ENCODE measurements around the gene HCN4. TPM values are rescaled to one million over a fixed set of nuclear protein-coding genes. Genes with fewer than 3 reads are reported as not detected.

Gene HCN4
- total and polyA plus RNA-seq, 2 donors (not counting 3 experiments of a cell fraction or from before 2014, with no cell fraction given), result 0.01 TPM; not detected in 1

DNA sequence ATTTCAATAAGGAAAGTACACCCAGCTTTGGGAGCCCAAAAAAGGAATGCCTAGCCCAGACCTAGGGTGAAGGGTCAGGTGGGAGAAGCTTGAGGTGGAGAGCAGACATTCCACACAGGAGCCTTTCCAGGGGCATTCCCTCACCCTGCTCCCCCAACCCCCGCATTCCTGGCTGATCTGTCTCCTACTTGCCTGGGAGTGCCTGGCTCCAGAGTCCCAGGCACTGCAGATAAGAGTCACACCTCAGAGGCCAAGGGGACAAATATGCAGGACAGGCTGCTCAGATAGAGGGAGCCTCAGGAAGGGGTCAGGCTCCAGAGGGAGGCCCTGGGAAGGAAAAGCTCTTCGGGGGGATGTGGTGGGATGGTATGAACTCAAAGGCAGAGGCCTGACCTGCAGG lies 20.8 kb upstream of the HCN4 start:
- no peaks in the 10 kb centered on the region for H3K9me1 ChIP-seq (replicated peaks; ENCODE audit: control insufficient read depth, extremely low read depth, insufficient read depth, low read length)
- intact Hi-C loops (cut with micrococcal nuclease), result no loop called here
- H2AFZ ChIP-seq (ENCODE audit: low read depth, low read length), result no peak overlapping the region
- TF ChIP-seq POLR2AphosphoS5 (IDR thresholded peaks at IDR 0.05; ENCODE audit: insufficient read depth, low read depth, low read length) (no peak), POLR2A (IDR thresholded peaks at IDR 0.05; ENCODE audit: low read depth, low read length) (no peak), EZH2 (IDR thresholded peaks at IDR 0.05; ENCODE audit: borderline replicate concordance, low read depth, low read length, severe bottlenecking) (no peak), MYC (IDR thresholded peaks at IDR 0.05; ENCODE audit: low read depth, low read length) (no peak), GATA2 (IDR thresholded peaks at IDR 0.05; ENCODE audit: insufficient read depth, insufficient read length, low read depth, low read length) (no peak), FOS (IDR thresholded peaks at IDR 0.05; ENCODE audit: borderline replicate concordance, insufficient read depth, low read length) (no peak), JUN (IDR thresholded peaks at IDR 0.05; ENCODE audit: borderline replicate concordance, insufficient read depth, insufficient read length, low read depth) (no peak)
- TF ChIP-seq, protein P1, sequence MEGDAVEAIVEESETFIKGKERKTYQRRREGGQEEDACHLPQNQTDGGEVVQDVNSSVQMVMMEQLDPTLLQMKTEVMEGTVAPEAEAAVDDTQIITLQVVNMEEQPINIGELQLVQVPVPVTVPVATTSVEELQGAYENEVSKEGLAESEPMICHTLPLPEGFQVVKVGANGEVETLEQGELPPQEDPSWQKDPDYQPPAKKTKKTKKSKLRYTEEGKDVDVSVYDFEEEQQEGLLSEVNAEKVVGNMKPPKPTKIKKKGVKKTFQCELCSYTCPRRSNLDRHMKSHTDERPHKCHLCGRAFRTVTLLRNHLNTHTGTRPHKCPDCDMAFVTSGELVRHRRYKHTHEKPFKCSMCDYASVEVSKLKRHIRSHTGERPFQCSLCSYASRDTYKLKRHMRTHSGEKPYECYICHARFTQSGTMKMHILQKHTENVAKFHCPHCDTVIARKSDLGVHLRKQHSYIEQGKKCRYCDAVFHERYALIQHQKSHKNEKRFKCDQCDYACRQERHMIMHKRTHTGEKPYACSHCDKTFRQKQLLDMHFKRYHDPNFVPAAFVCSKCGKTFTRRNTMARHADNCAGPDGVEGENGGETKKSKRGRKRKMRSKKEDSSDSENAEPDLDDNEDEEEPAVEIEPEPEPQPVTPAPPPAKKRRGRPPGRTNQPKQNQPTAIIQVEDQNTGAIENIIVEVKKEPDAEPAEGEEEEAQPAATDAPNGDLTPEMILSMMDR (IDR thresholded peaks at IDR 0.05; ENCODE audit: extremely low read depth in 1 of 2, insufficient read depth in 1 of 2, low read depth in 1 of 2, low read length in 2 of 2), result no peak
- TF ChIP-seq, protein P2, sequence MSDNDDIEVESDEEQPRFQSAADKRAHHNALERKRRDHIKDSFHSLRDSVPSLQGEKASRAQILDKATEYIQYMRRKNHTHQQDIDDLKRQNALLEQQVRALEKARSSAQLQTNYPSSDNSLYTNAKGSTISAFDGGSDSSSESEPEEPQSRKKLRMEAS (IDR thresholded peaks at IDR 0.05; ENCODE audit: insufficient read depth, insufficient read length), result no peak
- no peaks in the 10 kb centered on the region for H3K36me3 ChIP-seq (ENCODE audit: control insufficient read depth in 2 of 2, extremely low read depth in 1 of 2, insufficient read depth in 2 of 2, low read length in 2 of 2)
- FAIRE-seq (no peak), DNase-seq (ENCODE audit: low read depth, low spot score) (no peak)
- H4K20me1 ChIP-seq (replicated peaks; ENCODE audit: control insufficient read depth, extremely low read depth, insufficient read depth, low read length), result no peaks in the 10 kb centered on the region
- POLR2A ChIA-PET, result no interaction called here
- H3K9ac ChIP-seq (replicated peaks; ENCODE audit: extremely low read depth, insufficient read depth, low read length), result no peak overlapping the region
- CTCF ChIA-PET, result no interaction called here
- H3K27me3 ChIP-seq (ENCODE audit: control insufficient read depth in 2 of 2, insufficient read depth in 2 of 2, low read length in 2 of 2), result no peaks in the 10 kb centered on the region
- BruUV-seq (replicated peaks), result no TSS peak
- no peak overlapping the region for H3K4me3 ChIP-seq (replicated peaks in 1 of 3; ENCODE audit: insufficient read depth in 1 of 3, low read depth in 1 of 3, low read length in 3 of 3)
- H3K4me2 ChIP-seq (ENCODE audit: insufficient read depth, low read length), result no peak overlapping the region
- H3K79me2 ChIP-seq (ENCODE audit: control insufficient read depth, insufficient read depth, low read length), result no peaks in the 10 kb centered on the region
- no peaks in the 10 kb centered on the region for H3K4me1 ChIP-seq (ENCODE audit: control insufficient read depth, extremely low read depth, insufficient read depth, low read length)
- dilution Hi-C loops (cut with MboI; ENCODE audit: extremely low pct_ligation_motif_present, low sequenced_read_pairs), result no loop called here
- H3K9me3 ChIP-seq (replicated peaks; ENCODE audit: control insufficient read depth, insufficient read depth, low read length), result no peaks in the 10 kb centered on the region
- no peak overlapping the region for H3K27ac ChIP-seq (ENCODE audit: insufficient read depth, low read depth, low read length)

All from endothelial cell of umbilical vein (primary cell).